Femur (tissue), 1 donor: Measurements from ENCODE around the gene TTC7B.

ENCODE experiments used
- DNase-seq: peaks from one replicate; pipeline ENCODE4 v3.0.0-alpha.2; 2017

Gene TTC7B

DNA sequence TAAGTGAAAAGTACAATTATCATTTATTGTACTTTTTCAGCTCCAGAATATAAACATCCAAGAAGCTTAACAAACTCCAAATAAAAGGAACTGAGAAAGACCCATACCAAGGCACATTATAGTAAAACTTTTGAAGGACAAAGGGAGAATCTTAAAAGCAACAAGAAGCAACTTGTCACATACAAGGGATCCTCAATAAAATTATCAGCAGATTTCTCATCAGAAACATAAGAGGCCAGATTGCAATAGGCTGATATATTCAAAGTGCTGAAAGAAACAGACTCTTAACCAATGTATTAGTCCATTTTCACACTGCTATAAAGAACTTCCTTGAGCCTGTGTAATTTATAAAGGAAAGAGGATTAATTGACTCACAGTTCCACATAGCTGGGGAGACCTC lies 48.3 kb downstream of the TTC7B start:
- no peak for DNase-seq

DNA sequence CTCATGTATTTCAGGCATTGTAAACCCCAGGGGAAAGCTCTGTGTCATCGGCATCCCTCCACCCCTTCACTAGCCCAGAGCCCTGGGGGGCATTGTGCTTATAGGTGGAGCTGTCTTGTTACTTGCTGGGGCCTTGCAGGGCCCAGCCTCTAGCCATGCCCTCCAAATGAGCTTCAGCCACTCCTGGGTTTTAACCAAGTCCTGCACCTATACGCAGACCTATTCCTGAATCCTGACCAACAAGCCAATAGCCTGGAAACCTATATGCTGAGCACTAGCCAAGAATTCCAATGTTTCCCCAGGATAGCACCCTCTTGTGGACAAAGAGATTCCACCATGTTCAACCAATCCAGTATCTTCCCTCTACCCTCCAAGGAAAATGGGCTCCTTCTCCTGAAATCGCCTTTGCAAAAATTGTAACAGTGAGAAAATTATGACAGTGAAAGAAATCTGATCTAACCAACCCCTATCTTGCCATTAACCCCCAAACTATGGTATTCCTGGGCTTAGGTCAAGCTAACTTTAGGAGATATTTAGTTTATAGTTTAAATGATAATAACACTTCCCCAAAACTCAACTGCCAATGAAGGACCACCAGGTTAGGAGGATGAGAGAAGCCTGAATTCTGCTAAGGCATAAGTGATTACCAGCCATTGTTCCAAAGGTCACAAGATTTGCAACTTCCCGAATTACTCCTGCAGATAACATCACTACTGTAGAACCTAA lies 55.5 kb downstream of the TTC7B start:
- DNase-seq = no peak

DNA sequence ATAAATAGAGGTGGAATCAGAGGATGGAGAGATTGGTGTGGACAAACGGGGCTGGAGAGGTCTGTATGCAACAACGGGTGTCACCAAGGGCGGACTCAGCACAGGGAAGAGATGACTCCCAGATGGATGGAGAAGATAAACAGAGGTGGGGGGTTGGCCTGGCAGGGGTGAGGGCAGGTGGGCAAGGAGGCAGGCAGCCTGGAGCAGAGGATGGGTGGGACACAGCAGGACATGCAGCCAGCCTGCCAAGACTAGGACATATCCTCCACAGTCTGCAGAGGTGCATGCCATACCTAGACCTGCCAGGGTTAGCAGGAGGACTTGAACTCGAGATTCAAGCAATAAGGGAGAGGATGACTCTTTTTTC lies 56.2 kb downstream of the TTC7B start:
- no peak for DNase-seq

DNA sequence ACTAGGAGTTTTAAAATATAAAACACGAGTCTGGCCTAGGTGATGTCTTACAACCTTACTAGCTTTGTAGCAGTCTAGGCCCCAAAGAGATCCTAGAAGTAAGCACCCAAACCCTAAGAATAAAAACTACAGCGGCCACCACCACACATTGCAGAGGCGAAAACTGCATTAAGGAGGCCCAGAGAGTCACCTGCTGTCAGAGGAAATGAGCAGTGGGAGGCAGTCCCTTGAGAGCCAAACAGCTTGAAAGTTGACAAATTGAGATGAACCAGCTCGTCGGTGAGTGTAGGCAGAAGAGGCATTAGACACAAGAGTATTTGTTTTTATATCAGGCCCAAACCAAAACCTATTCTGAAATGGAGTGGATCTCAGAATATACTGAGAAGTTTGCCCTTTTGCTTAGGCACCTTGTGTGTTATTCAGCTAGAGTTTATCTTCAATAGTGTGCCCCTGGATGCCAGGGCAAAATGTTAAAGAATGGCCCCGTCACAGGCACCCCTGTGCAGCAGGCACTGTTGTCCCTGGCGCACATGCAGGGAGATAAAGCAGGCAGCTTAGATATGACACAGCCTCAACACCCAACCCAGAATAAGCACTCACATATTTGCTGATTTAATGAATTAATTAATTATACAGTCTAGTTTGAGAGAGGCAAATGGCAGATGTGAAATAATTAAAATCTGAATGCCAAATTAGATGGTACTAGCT lies 56.7 kb downstream of the TTC7B start:
- DNase-seq = no peak

DNA sequence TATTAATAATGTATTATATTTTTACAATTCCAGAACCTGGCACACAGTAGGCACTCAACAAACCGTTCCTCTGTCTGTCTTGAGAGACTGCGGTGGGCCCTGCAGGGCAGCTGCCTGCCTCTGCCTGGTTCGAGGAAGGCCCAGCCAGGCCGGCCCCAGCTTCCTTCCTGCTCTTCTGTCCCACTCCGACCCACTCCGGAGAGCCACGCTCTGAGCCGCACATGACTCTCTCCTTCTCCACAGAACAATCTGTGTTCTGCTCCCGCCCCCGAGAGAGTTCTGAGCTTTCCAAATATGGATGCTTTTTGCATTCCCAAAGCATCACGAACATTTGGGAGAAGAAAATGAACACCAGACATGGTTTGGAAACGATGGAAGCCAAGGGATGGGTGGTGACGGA lies 57.3 kb downstream of the TTC7B start:
- peak; percentile 52 for DNase-seq

DNA sequence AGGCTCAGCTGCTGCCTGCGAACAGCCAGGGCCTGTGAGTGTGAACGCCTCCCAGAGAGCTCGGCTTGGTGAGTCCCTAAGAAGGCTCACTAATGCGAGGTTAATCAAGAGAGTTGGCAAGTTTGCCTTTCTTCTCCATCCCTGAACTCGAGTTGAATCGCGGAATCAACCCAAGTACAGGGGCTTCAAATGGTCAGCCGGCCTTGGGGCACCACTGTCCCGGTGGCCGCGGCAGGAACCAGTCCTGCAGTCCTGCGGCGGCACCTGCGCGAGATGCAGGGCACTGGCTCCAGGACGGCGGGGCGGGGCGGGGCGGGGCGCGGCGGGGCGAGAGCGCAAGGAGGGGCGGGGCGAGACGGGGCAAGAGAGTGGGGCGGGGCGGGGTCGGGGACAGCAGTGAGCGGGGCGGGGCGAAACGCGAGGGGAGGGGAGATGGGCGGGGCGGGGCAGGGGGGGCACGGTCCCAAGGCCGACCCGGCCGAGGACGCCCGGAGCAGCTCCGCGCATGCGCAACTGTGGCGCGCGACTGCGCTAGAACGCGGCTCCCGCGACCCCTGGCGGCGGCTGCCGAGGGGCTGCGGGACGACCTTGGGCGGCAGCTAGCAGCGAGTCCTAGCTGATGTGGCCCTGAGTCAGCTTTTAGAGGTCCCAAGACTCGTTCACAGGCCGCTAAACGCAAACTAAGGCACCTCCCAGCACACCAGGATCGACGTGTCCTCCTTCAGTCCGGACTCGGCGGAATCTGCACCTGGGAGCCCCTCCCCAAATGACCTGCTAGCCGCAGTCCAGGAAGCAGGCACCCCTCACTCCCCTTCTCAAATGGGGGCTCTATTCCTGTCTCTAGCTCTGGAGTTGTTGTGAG lies 58.0 kb downstream of the TTC7B start:
- DNase-seq = peak; percentile 96

DNA sequence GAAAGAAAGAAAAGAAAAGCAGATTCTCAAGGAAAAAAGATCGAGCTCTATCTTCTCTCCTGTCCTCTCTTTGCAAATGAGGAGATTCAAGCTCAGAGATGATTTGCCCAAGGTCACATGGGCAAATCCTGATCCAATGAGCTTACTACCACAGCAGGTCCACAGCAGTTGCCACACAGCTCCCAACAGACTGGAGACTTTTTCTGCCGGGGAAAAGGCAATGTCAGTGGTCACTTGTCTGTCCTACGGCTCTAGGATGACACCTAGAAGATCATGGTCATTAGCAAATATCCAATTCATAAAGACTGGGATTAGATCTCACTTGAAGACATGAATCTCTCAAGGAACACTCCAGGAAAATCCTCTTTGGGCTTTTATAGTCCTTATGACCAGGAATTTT lies 58.8 kb downstream of the TTC7B start:
- no peak for DNase-seq

DNA sequence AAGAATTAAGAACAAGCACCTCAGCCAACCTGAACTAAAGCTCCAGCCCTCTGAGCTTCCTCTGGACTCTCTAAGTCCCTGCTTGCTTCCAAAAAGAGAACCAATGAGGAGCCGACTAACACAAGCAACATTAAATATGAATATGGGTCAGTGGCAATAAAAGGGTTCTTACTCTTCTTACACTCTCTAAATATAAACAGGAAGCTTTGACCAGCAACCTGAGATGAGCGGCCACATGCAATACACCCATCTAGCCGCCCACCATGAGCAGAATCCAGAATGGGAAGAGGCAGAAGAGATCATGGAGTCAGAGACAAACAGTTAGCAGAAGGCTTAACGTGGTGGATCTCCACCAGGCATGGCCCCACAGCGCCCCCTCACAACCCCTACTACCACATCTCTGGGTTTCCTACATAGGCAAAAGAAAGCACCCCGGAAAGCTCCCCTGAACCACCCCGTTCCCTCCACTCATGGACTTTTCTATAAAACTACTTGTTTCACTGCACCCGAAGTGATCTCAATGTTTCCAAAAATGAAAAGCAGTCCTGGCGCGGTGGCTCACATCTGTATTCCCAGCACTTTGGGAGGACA lies 59.4 kb downstream of the TTC7B start:
- DNase-seq = no peak

DNA sequence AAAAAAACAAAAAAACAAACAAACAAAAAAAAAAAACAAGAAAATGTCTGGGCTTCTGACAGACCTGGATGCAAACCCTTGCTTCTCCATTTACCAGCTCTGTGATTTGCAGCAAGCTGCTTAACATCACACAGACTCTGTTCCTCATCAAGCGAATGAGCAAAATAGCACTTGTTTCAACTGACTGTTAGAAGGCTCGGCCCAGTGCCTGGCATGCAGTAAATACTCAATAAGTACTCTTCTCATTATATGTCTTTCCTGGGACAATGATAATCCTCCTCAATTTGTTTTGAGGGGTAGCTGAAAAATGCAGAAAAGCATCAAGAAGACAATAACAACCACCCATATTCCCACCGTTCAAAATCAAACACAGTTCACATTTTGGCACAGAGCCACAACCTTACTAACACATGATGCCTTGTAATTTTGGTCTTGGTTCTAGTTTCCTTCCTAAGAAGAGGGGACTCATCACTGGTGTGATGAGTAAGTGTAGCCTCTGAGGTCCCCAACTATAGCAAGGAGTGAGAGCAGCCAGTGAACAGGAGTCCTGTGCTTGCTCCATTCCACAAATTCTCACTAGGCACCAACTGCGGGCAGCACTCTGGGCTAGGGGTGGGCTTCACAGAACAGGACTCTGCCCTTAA lies 60.4 kb downstream of the TTC7B start:
- DNase-seq = no peak

DNA sequence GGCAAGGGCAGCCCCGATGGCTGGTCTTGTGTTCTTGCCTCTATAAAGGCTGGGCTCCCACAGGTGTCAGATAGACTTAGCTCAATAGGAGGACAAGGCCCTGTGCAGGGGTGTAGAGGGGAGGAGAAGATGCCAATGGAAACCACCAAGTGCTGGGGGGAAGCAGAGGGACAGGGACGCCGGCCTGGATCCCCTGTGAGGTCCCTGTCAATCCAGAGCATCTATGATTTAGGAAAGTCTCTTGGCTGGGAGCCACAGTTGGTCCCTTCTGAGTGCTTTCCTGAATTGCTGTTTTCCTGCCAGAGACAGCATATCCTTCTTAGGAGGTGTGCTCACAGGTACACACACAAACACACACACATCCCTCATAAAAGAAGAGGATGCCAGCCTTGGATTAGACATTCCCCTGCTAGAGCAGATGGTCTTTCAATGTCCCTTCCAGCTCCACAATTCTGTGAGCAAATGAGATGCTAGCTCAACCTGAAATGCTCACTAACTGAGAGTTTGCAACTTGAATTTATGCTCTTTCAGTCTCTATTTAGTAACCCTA lies 62.7 kb downstream of the TTC7B start:
- no peak for DNase-seq

DNA sequence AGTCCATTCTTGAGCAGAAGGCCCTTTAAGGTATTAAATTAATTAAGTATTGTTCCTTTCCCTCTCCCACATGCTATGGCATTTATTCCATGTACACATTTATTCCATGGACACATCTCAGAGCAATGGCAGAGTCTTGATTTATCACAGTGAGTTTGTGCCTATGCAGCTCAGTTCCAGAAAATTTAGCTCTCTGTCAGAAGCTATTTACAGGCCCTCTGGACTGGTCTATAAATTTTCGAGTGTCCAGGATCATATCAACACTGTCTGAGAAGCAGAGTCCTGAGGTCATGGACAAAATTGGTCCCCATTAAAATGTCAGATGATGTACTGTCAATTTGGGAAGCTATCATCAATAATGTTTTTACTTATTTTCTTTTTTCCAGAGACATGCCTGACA lies 65.5 kb downstream of the TTC7B start:
- DNase-seq = no peak

DNA sequence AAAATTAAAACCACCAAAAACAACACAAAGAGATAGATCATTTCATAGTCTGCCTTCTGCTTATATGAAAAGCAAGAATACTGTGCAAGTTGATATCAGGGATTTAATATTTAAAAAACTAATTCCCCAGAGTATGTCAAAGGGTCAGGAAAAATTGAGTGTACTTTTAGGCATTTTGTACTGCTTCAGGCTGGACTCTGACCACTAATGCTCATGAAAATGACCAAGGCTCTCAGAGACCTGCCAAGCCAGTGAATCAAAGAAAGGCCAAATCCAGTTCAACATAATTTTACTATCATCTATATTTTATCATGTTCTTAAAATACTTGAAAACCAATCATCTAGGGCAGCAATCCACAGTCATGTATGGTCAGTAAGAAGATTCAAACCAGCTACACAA lies 66.0 kb downstream of the TTC7B start:
- DNase-seq = no peak

DNA sequence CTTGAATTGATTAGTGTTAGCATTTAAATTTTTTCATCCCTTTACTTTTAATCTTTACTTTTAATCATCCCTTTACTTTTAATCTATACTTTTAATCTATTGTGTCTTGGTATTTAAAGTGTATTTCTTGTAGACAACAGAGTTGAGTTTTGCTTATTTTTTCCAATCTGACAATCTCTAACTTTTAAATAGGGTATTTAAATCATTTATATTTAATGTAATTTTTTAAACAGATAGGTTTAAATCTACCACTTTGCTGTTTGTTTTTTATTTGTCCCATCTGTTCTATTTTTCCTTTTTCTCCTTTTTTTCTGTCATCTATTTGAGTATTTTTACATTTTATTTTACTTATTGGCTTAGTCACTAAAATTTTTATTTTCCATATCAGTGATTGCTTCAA lies 68.3 kb downstream of the TTC7B start:
- no peak for DNase-seq

DNA sequence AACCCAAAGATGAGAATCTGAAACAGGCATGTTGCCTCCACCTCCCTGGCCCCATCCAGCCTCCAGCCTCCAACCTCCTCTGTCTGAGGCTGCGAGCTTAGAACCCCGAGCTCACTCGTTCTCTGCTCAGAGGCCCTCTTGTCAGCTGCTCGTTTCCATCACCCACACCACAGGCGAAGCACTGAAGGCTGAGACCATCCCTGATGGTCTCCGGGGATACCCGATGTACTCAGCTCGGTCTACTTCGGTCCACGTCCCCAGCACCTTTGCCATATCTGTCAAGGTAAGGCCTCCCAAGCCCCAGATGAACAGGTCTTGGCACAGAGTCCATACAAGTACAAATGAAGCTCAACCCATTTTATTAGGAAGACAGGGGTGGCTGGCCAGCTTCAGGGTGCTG lies 72.4 kb downstream of the TTC7B start:
- DNase-seq = no peak

DNA sequence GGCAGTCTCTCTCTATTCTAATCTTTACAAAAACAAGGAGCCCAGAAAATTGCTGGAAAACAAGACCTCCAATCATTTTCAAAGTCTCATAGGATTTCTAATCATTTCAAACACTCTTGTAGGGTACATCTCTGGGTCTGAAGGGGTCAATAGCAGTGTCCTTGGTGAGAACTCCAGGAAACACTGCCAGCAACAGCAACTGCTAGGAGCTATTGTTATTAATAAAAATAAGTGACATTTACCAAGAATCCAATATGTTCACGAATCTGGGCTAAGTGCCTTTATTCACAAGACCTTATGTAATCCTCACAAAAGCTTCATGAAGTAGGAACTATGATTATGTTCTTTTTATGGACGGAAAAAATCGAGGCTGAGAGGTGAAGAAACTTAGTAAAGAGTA lies 72.8 kb downstream of the TTC7B start:
- DNase-seq = no peak

DNA sequence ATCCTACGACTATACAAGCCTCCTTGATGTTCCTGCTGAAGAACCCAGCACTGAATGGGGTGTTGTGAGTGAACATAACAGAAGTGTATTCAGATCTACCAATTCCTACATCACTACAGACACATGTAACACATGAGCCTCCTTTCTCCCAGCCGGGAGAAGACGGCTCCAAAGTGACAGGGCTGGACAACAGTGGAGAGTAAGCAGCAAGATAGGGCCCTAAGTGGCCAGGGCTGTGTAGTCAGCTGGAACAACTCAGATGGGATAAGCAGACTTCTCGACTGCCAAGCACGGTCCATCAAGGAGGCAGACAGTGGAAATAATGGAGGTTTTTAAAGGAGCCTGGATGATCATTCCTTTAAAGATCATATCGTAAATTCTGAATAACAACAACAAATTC lies 73.5 kb downstream of the TTC7B start:
- no peak for DNase-seq

DNA sequence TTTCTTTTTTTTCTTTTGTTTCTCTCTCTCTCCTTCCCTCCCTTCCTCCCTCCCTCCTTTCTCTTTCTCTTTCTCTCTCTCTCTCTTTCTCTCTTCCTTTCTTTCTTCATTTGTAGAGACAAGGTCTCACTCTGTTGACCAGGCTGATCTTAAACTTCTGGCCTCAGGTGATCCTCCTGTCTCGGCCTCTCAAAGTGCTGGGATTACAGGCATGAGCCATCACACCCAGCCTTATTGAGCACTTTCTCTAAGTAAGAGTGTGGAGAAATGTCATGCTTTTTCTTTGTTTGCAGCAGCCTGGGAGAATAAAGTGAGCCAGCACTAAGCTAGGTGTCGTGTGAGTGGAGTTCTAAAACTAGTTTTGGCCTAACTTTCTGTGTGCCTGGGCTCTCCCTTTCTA lies 74.0 kb downstream of the TTC7B start:
- no peak for DNase-seq

DNA sequence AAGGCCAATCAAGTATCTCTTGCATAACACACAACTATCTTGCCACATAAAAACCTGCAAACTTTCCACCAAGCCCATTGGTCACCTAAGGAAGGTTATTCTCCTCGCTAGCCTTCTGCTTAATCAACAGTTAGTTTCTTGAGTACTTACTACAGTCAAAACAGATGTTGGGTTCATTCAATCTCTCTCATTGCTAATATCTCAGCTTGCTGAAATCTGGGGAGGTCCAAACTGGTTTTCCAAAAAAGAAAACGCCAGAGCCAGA lies 74.6 kb downstream of the TTC7B start:
- no peak for DNase-seq

DNA sequence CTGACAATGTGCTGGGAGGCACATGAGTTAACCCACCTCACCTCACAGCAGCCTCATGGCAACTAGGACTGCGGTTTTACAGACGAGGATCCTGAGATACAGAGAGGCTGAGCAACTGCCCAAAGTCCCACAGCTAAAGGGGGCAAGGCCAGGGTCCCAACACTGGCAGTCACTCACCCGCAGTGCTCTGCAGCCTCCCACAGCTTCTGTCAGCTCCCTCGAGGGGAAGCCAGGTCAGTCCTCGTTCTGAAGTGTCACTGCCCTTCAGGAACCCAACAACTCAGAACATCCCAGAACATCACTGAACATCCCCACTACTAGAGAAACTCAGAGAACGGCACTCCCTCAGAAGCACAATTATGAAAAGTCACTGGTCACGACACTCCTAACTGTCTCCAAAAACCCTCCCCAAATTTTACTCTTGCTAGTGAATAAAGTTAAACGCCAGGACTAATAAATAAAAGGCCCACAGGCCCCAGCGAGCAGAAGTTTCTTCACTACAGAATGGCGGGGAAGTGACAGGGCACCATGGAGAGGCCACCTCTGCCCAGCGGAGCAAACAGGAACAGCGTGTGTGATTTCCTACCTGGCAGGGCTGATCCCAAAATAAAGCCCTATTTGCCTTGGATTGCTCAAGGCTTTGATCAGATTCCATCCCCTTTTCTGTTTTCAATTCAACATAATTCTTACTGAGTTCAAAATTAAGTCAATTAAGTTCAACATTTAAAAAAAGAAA lies 75.1 kb downstream of the TTC7B start:
- DNase-seq = no peak

DNA sequence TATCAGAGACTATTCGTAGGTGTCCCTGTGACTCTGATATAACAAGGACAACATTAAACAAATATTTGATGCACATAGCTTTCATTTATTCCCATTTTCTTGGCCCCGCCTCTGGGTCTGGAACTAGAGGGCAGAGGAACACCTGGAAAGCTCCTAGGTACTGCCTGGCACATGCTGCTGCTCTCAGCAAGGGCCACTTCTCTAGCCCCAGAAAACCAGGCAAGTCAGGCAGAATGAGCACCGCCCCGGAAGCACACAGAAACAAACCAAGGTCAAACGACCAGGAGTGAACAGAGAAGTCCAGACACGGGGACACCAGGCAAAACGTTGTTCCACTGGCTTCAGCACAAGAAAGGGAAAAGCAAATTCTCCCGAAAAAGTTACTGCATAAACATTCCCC lies 76.1 kb downstream of the TTC7B start:
- DNase-seq = no peak

DNA sequence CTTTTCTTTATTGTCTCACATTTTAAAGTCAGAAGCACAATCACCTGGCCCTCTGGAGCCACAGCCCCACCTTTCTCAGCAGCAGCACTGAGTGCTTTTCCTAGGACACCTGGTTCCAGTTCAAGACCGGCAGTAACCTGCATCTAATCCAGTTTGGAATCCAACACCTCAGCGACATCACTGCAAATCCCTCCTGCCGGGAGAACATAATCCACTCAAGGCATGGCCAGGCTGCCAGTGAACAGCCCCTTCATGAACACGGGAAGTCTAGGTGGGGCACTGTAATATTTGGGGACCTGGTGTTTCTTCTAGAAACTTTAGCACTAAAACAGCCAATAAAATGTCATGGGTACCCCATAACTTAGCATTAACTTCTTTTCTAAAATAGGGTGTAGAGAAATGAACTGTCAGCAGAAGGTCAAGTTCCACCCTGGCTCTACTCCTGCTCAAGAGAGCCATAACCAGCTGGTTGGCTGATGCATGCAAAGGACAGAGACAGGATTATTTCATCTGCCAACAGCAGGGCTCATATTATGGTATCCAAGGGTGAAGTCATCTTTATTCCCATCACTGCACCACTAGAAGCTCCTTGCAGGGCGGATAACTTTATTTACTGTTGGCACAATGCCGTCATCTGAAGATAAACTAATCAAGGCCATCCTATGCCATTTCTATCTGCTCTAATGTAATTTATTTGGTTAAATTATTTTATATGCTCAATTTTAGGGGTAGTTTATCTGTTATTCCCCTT lies 76.7 kb downstream of the TTC7B start:
- DNase-seq = no peak
